GM21367 (cell line): ENCODE data around the gene PLAGL2.
"Not testable (repeated sequence)": the region's sequence is repeated elsewhere in the genome, so short reads cannot be mapped to it uniquely, and the experiment has no call there.

ENCODE experiments used
- ATAC-seq: cut with Tn5 transposase; IDR thresholded peaks from one replicate; pipeline ENCODE4 v1.9.1; 2021; ENCODE audit not compliant: unreplicated experiment

Gene PLAGL2, protein sequence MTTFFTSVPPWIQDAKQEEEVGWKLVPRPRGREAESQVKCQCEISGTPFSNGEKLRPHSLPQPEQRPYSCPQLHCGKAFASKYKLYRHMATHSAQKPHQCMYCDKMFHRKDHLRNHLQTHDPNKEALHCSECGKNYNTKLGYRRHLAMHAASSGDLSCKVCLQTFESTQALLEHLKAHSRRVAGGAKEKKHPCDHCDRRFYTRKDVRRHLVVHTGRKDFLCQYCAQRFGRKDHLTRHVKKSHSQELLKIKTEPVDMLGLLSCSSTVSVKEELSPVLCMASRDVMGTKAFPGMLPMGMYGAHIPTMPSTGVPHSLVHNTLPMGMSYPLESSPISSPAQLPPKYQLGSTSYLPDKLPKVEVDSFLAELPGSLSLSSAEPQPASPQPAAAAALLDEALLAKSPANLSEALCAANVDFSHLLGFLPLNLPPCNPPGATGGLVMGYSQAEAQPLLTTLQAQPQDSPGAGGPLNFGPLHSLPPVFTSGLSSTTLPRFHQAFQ

DNA sequence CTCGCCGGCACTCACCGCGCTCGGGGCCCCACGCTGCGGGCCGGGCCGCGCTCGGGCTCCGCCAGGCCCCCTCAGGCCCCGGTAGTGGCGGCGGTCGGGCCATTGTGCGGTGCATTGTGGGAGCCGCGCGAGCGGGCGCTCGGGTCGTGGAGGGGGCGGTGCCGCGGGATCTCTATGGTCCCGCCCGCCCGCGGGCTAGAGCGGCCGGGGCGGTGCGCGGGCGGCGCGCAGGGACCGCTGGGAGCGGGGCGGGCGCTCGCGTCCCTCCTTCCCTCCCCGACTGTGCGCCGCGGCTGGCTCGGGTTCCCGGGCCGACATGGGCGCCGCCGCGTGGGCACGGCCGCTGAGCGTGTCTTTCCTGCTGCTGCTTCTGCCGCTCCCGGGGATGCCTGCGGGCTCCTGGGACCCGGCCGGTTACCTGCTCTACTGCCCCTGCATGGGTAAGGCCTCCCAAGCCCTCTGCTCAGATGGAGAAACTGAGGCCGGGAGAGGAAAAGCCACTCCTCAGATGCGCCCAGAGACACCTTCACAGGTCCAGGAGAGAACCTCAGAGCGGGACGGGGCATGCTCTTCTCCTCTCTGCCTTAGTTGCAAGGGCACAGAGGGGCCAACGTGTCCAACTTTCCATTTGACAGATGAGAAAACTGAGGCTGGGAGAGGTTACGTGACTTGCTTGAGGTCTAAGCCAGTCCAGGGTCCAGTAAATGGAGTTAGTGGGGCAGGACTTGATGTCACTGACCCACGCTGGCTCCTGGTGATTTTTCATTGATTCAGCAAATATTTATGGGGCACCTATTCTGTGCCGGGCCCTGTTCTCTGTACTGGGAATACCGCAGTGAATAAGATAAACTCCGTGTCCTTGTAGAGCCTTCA, at the start of gene PLAGL2, which contains the start of gene POFUT1:
Gene PLAGL2, minus strand, starts transcription at position 118 of the 873 bp plus-strand sequence. CDS start 5,565 bp downstream, outside the sequence.
Gene POFUT1, plus strand, starts transcription at position 255 of the 873 bp plus-strand sequence. Its CDS starts 62 bp downstream, at position 317.
- ATAC-seq, result peak; percentile 66

DNA sequence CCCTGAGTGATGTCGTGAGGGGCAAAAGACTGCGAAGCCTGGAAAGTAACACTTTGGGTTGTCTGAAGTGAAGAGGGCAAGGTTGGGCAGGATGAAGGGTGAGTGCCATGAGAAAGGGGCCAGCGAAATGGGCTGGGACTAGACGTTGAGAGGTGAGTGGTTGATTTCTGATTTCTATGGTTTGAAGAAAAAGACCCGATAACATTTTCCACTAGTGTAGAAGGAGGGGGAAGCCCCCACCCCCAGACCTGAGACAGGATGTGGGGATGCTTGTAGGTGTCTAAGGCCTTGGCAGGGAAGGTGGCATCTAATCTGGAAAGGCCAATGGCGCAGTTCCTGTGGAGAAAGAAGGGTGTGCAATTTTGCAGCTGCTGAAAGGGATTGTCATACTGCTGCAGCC, 44.6 kb upstream of the PLAGL2 start:
- ATAC-seq, result no peak

DNA sequence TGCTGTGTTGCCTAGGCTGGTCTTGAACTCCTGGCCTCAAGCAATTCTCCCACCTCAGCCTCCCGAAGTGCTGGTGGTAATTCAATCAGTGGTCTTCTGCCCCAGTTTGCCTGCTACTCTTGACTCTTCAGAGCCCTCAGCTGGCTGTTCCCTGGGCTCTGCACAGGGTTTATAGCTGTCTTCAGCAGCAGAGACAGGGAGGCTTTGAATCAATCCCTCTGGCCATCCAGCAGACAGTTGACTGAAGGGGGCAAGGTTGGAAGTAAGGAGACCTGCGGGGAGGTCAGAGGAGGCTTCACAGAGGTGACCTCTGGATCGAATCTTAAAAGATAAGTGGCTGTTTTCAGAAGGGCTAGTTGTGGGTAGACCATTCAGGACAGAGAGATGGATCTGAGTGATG, 43.9 kb upstream of the PLAGL2 start:
- no peak for ATAC-seq

DNA sequence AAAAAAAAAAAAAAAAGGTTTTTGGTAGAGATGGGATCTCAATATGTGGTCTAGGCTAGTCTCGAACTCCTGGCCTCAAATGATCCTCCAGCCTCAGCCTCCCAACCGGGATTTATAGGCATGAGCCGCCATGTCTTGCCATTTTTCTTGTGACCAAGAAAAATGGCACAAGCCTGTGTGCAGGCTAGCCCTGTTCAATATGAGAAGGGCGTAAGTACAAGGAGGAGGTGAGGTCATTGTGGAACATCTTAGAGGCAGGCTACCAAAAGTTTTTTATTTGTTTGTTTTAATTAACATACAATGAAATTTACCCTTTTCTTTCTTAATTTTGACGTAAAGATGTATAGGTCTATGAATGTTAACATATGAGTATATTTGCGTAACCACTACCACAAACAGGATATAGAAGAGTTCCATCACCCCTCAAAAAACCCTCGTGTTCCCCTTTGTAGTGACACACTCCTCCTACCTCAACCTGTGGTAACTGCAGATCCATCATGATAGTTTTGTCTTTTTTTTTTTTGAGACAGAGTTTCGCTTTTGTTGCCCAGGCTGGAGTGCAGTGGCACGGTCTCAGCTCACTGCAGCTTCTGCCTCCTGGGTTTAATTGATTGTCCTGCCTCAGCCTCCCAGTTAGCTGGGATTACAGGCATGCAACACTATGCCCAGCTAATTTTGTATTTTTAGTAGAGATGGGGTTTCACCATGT, 41.6 kb upstream of the PLAGL2 start:
- ATAC-seq, result no peak

DNA sequence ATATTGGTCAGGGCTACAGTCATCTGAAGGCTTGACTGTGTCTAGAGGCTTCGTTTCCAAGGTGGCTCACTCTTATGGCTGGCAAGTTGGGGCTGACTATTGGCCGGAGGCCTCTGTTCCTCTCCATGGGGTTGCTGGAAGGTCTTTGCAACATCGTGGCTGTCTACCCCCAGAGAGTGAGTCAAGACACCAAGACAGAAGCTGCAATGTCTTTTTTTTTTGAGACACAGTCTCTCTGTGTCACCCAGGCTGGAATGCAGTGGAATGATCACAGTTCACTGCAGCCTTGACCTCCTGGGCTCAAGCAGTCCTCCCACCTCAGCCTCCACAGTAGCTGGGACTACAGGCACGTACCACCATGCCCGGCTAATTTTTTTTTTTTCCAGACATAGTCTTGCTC, 40.5 kb upstream of the PLAGL2 start:
- ATAC-seq, result no peak

DNA sequence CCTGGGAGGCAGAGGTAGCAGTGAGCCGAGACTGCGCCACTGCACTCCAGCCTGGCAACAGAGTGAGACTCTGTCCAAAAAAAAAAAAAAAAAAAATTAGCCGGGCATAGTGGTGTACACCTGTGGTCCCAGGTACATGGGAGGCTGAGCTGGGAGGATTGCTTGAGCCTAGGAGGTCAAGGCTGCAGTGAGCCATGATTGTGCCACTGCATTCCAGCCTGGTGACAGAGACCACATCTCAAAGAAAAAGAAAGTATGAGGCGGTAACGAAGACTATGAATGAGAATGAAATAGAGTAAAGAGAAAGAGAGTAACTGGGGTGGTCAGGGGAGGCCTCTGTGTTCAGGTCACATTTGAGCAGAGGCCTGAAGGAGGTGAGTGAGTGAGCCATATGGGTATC, 38.7 kb upstream of the PLAGL2 start:
- not testable (repeated sequence) for ATAC-seq

DNA sequence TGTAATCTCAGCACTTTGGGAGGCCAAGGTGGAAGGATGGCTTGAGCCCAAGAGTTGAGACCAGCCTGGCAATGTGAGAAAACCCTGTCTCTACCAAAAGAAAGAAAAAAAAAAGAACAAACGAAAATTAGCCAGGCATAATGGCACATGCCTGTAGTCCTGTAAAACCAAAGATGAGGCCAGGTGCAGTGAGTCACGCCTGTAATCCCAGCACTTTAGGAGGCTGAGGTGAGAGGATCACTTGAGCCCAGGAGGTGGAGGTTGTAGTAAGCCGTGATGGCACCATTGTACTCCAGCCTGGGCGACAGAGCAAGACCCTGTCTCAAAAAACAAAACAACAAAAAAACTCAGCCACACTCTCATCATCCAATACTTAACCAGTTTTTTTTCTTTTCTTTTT, 37.4 kb upstream of the PLAGL2 start:
- no peak for ATAC-seq

DNA sequence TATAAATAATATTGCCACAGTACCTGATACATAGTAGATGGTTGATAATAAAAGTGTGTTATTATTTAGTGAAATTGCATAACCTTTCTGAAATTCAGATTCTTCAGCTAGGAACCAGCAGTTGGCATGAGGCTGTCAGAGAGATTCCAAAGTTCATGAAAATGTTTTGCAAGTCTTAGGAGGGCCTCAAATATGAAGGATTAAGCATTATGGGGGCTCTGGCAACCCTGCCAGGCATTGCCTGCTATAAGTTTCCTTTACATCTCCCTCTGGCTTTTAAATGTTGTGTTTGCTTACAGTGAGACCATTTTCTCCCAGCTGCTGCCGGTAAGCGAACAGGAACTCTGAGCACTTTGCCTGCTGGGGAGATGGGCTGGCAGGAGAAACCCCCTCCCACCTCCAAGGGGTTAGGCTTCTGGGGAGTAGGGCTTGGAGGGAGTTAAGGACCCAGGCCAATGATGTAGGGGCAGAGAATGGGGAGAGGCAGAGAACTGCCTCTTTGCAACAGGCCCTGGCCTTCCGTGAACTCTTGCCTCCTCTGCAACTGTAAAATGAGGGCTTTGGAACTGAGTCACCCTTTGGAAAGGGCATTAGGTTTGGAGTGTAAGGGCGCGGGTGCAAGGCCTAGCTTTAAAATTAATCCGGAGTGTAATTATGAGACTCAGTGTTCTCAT, 36.7 kb upstream of the PLAGL2 start:
- ATAC-seq, result no peak

DNA sequence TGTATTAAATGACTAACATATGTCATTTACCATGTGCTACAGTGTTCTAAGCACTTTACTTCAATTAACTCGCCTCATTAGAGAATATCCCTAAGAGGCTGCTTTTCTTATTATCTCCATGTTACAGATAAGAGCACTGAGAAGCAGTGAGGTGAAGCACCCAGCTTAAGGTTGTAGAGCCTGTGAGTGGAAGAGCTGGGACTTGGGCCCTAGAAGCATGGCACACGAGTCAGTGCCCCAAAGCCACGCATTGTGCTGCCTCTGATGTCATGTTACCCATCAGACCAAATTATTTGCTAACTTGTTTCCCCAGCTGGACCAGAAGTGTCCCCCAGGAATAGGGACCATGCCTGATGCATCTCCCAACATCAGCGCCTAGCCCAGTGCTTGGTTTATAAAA, 34.3 kb upstream of the PLAGL2 start:
- no peak for ATAC-seq

DNA sequence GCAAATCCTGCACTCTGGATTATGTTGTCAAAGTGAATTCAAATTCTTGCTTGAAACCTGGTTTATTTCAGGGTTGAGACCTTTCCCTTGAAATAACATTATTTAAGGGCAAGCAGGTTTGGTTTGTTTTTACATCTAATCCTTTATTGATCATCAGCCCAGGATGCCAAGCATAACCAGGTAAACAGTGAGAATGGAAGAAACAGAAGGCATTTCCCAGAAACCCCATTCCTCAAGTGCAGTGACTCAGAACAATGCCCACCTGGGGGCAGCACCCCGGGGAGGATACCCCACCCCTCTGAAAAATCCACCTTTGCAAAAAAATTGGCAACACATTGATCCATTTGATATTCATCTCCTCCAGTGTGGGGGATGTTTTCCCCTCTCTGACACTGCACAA, 32.7 kb upstream of the PLAGL2 start:
- ATAC-seq, result no peak

DNA sequence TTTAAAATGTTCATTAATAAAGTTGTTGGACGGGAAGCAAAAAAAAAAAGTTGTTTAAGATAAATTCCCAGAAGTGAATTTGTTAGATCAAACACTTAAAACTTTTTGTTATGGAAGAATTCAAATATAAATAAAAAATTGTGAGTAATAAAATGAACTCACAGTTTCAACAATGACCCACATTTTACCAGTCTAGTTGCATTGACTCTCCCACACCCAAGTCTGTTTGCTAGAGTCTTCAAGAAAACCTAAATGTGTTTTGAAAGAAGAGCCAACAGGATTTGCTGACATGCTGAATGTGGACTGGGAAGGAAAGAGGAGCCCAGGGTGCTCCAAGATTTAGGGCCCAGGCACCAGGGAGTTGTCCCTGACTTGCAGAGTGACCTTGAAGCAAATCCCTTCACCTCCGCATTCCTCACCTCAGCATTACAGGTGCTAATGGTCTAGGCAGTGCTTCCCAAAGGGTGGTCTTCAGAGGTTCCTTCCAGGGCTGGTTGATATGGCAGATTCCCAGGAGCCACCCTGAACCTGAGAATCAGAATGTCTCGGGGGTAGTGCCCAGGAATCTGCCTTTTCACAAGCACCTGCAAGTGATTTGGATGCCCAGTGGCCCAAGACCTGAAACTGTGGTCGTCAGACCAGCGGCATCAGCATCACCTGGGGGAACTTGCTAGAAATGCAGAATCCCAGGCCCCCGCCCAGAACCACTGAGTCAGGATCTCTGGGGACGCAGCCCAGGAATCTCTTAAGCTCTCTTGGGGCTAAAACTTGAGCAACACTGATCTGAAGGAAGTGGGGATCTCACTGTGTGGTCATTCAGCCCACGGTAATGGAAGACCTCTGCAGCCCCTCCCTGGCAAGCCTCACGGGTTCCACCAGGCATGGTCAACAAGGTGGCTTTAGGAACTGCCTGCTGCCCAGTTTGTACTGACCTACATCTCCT, 31.2 kb upstream of the PLAGL2 start:
- no peak for ATAC-seq

DNA sequence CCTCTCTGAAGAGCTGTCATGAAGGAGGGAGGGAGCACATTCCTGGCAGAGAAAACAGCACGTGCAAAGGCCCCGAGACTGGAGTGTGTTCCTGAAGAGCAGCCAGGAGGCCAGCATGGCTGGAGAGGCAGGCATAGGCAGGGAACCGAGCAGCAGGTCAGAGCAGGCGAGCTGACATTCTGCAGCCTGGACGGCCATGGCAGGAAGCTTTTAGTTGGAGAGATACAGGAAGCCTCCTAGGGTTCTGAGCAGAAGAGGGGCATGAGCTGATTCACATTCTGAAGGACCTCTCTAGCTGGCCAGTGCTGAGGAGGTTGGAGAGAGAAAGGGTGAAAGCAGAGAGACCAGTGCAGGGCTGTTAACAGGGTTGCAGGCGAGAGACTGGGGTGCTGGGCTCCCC, 29.9 kb upstream of the PLAGL2 start:
- ATAC-seq, result no peak

DNA sequence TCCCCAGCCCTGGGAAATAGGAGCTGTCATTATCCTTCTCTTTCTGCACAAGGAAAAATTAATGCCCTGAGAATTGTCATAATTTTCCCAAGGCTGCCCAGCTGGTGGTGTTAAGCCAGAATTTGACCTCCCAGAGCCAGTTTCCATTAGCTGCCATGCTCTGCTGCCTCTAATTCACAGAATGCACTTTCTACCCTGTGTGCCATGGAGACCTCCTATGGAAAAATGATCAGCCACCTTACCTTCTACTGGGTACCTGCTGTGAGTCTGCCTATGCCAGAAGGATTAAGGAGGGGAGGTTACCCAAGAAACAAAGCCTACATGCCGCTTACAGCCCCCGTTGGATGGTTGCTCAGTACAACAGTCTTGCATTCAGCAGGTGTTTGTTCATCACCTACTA, 29.3 kb upstream of the PLAGL2 start:
- no peak for ATAC-seq

DNA sequence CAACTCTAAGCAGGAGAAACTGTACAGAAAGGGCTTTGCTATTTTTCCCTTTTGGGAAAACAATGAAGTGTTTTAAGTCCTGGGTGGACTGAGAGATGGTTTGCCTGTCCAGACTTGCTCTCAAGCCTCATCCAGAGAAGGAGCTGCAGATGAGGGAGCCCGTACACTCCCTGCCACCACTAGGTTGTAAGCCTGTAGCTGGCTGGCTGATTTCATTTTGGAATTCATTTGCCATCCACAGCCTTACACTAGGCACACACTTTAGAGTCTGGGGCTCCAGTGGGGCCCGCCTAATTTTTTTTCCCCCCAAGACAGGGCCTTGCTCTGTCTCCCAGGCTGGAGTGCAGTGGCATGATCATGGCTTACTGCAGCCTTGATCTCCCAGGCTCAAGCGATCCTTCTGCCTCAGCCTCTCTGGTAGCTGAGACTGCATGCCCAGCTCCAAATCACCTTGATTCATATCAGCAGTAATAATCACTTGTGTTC, 28.5 kb upstream of the PLAGL2 start:
- ATAC-seq, result no peak

DNA sequence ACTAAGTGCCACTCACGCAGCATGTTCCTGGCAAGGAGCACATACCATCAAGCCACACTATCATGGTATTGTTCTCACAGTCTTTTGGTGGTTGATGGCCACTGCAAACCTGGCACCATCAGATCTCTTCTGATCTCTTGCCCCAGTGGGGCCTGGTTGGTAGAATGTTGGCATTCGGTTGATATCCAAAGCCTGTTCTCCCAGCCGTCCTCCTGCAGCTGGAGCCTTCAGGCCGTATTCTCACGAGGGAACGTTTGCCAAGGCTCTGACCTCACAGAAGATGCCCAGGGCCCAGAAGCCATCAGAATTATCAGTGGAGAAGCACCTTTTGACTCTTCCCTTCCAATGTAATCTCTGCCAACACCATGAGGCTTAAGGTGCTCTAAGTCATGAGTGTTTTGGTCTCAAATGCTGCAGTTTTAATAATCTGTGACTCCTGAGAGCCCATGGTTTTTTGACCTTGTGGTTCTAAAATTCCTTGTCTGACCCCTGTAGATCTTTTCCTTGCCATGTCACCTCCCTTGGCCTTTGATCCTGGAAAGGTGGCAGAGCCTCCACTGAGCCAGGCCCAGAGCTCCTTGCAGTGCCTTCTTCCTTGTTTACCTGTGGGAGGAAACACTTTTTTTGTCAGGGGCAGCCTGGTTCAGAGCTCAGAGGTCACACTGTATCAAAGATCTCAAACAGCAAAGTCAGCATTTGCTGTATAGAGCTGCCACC, 27.9 kb upstream of the PLAGL2 start:
- ATAC-seq, result no peak

DNA sequence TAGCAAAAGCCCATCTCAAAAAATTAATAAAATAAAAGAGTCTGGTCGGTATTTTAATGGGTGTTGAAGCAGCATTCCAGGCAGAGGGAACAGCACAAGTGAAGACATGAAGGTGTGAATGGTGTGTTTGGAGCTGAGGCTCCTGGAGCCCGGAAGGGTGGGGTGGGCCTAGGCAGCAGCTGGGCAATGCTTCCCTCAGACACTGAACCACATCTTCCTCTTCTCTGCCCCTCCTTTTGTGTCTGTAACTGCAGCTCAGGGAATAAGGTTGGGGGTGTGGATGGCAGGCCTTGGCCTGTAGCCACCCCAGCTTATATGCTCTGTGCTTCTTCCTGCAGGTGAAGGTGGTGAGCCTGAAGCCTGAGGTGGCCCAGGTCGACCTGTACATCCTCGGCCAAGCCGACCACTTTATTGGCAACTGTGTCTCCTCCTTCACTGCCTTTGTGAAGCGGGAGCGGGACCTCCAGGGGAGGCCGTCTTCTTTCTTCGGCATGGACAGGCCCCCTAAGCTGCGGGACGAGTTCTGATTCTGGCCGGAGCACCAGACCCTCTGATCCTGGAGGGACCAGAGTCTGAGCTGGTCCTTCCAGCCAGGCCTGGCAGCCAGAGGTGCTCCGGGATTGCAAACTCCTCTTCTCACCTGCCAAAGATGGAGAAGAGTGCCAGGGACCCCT, 26.7 kb upstream of the PLAGL2 start:
- ATAC-seq, result no peak

DNA sequence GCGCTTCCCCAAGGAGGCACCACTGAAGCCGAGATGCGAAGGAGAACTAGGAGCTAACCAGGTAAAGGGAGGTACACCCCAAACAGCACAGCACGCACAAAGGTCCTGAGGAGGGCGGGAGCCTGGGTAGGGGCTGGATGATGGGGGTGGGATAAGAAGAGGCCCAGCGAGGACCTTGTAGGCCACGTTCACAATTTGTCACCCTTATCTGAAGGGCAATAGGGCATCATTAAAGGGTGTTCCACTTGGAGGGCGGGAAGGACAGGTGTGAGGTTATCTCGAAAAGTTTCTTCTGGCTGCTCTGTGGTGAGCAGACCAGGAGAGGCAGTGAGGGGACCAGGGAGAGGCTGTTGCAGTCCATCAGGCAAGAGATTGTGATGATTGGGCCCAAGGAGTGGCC, 25.7 kb upstream of the PLAGL2 start:
- ATAC-seq, result no peak

DNA sequence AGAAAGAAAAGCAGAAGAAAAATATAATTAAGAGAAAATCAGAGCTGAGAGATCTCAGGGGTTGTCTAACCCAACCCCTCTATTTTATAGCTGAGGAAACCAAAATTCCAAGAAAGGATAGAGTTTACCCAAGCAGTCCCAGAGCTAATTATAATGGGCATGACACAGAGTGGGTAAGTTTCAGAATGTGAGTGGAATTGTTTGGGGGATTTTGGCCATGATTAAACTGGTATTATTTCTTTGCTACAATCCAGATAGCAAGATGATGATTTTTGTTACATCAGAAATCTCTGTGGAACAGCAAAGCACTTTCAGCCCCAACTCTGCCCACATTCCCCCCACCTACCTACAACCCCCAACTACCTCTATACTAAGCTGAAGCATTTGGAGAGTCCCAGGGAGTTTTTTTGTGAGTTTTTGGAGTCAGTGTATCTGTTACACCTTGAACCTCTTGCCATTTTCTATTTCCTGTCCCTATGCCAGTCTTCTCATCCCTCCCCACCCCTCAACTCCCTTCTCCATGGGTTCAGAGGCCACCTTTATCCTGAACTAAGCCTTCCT, 24.9 kb upstream of the PLAGL2 start:
- no peak for ATAC-seq
